Raji (cell line): ENCODE data around the gene MMP24OS.

Experiments
- POLR2A ChIP-seq: IDR thresholded peaks from 2 replicates; pipeline ENCODE4 v1.6.1; 2011; ENCODE audit warnings: low read depth, low read length, control low read depth; ENCODE audit not compliant: insufficient read depth

The MMP24OS gene

DNA sequence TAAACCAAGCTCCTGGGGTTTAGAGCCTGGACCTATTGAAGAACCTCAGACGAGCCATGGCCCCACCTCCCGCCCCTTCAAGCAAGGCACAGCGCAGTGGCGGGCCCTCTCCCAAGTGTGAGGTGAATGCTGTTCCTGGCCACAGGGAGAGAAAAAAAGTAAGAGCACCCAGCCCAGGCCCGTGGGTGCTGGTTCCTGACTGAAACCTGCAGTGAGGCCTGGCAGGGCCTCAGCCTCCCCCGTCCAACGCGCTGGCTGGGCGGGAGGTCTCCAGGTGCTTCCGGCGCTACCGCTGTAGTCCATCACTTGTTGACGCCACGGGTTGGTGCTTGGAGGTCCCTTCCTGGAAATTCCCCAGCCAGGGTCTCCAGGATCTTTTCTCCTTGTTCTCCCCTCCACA, 19.8 kb upstream of the MMP24OS start:
- TF ChIP-seq POLR2A = no peak

DNA sequence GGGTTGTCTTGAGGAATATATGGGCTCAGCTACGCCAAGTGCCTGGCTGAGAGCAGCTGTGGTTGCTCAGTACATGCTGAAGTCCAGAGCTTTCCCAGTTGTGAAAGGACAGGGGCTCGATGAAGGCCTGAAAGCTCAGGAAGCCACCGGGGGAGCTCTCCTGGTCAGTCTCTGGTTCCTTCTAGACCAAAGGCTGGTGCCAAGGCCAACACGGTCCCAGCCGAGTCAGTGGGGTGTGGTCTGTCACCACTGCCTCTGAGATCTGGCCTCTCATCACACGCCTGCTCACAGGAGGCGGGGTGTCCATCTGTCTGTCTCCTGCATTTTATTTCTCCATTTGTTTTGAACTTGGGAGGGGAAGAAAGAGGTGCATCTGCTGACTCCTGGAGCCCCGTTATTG, 19.2 kb upstream of the MMP24OS start:
- TF ChIP-seq POLR2A = no peak

DNA sequence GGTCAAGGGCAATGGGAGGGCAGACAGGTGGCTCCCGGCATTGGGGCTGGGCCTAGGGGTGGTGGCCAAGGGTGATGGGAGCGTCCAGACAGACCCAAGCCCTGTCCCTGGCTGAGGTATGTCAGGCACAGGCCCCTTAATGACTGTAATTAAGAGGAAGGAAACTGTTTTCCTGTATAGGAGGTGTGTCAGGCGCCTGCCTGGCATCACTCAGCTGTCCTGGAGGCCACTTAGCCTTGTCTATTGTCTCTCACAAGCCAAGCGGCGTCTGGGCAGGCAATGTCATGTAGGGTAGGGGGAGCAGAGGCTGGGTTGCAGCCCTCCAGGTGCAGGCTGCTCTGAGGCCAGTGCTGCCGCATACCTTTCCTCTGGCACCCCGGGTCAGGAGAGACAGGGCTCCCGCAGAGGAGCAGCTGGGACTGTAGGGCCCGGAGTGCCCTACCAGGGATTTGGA, 18.2 kb upstream of the MMP24OS start:
- TF ChIP-seq POLR2A = no peak

DNA sequence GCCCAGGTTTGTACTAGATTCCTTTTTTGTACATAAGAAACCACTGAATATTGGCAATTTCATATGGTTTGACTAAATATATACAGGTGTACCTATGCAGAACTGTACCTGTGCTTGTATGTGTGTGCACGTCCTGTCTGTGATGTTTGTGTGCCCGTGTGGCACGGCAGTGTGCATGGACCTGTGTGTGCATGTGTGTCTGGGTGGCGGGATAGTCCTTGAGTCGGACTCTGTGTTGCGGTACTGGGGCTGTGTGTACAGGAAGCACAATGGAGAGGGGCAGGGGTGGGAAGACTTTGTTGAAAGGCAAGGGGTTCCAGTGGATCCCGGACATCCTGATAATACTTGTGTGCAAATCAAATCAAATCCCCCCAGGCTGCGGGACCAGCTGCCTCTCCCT, 17.8 kb upstream of the MMP24OS start:
- no peak for TF ChIP-seq POLR2A

DNA sequence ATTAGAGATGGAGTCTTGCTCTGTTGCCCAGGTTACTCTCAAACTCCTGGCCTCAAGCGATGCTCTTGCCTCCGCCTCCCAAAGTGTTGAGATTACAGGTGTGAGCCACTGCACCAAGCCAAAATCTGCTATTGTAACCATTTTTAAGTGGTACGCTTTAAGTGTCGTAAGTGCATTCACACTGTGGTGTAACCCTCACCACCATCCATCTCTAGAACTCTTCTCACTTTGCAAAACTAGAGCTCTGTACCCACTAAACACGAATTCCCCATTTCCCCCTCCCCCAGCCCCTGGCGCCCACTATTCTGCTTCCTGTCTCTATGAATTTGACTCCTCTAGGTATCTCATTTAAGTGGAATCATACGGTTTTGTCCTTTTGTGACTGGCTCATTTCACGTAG, 17.1 kb upstream of the MMP24OS start:
- no peak for TF ChIP-seq POLR2A

DNA sequence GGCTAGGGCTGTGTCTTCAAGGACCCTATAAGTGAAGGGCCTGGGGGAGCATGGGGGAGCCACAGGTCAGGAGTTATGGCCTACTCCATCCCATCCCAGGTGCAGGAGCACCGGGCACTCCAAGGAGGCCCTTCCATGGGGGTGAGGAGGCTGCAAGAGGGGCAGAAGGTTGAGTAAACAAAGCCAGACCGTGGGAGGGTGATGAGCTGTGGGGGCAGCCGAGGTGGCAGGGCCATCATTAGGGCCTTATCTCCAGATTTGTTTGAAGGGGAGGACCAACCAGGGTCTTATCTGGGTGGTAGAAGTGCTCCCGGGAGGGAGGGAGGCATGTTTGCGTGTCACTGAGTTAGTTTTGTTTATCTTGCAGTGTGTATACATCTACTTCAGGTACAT, 16.4 kb upstream of the MMP24OS start:
- no peak for TF ChIP-seq POLR2A

DNA sequence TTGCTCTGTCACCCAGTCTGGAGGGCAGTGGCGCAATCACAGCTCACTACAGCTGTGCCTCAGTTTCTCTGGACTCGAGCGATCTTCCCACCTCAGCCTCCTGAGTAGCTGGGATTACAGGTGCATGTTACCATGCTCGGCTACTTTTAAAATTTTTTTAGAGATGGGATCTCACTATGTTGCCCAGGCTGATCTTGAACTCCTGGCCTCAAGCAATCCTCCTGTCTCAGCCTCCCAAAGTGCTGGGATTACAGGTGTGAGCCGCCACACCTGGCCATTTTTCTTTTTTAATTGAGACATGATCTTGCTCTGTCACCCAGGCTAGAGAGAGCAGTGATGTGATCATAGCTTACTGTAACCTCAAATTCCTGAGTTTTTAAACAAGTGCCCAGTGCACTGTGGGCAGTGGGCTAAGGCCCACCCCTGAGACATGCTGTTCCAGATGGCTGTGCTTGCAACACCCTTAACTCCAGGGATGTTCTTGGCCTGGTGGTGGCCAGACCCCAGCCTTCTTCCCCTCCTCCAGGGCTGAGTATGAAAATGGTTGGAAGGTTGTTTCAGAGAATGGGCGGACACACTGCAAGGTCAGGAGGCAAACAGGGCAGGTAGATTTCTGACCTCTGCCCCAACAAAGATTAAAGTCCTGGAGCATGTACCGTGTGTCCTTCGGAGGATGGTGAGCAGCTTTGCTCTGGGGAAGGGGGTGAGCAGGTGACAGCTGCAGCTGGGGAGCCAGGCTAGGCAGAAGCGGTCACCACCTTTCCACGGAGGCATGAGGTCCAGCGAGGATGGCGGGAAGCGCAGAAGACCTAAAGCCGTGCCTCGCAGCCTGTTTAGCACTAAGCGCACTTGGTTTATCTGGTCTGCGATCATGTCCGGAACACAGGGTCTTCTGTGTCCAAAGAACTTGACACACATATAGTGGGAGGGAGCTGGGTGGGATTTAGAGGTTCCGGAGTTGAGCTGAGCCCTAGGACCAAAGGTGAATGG, 15.7 kb upstream of the MMP24OS start:
- TF ChIP-seq POLR2A = no peak

DNA sequence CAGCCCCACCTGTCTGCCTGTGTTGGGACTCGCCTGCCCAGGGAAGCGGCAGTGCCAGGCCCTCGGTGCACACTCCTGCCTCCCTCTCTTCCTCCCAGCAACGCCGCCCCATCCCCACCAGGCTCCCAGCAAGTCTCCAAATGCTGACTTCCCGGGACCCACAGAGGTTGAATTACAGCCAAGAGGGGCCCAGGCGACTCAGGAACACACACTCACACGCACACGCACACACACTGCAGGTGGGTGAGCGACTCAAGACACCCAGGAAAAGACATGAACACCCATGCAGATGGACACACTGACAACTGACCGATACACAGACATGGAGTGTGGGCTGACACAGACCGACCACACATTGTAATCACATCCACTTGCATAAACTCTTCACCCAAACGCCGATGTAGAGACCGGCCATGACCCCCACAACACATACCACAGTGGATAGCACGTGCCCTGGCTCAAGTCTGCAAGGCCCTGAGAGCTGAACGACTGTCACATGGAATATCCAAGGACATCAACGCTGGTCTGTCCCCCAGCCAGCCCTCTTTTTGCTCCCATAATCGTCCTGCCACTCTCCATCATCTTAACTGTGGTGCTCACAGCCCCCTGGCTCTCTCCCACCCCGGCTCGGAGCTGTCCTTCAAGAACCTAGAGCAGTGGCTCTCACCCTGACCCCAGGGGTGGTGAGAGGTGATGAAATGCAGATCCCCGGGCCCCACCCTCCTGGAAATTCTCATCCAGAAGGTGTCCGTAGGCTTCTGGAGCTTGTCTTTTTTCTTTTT, 14.8 kb upstream of the MMP24OS start:
- TF ChIP-seq POLR2A = no peak

DNA sequence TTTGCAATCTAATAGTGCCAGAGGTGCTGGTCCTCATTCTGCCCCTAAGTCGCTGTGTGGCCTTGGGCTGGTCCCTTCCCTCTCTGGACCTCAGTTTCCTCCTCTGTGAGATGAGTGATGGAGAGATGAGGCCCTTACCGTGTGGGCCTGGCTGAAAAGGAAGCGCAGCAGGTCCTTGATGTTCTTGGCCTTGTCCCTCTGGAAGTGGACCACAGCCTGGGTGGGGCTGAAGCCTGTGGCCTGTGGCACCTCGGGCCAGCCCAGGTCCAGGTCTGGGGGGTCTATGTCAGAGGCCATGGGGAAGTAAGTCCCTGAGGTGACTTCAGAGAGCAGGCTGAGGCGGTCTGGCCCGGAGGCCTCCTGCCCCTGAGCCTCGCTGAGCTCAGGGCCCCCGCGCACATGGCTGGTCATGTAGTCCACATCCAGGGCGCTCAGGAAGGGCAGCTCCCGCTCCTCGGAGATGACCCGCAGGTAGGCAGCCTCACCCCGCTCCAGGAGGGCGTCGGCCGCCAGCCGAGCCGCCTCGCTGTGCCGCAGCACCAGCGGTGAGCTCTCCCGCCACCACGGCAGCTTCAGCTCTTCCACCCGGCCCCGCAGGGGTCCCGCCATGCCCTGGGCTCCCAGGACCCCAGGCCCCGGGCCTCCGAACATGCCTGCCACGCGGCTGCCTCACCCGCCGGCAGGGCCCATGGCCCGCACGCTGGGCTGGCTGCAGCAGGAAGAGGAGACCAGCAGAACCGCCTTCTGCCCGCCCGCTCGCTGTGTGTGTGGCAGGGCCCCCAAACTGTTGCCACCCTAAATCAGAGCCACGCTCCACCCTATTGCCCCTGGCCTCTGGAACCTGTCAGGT, 14.0 kb upstream of the MMP24OS start, which contains the start of gene FAM83C:
FAM83C (minus strand) TSS at position 772 of the 850 bp plus-strand sequence; CDS start at position 651, 121 bp downstream.
- no peak for TF ChIP-seq POLR2A

DNA sequence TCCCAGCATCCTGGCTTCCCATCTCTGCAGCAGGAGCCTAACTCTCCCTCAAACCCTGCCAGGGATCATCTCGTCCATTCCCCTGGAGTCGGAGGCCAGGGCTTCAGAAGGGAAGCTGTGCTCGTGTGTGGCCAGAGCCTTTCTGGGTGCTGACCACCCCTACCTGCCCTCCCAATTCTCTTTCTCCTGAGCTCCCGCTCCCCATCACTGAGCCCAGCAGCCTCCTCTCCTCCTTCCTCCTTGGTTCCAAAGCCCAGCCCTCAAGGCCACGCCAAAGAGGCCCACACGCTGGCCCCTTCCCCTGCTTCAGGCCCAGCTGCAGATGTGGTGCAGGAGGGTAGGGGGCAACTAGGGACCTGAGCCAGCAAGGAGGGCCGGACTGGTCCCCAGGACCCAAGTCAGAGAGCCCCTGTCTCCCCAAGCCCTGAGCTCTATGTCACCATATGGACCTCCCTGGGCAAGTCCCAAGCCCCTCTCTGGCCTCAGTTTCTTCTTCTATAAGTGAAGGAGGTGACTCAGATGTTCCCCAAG, 13.0 kb upstream of the MMP24OS start:
- TF ChIP-seq POLR2A = no peak

DNA sequence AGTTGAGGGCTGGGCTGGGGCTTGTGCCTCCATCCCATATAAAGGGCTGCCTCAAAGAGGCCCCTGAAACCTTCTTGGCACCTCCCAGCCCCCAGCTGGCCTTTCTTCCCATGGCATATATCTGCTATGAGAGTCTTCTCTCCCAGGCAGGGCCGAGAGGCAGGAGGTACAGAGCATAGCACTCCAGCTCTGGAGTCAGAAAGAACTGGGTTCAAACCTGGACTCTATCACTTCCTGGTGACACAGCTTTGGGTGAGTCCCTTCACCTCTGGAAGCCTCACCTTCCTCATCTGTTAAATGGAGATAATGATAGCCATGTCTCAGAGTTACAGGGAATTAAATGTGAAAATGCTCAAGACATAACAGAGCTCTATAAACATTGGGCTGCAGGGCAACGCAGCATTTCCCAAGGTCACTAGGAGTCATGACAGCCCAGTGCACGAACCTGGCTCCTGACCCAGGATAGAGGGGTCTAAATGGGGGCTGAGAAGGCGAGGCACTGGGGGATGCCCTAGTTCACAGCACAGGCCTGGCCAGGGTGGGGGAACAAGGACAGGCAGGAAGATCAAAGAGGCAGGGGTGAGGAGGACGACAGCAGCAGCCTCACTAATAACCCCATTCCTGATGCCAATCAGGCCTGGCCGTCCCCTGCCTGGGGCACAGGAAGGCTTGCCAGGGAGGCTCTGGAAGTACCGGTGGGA, 12.4 kb upstream of the MMP24OS start:
- no peak for TF ChIP-seq POLR2A

DNA sequence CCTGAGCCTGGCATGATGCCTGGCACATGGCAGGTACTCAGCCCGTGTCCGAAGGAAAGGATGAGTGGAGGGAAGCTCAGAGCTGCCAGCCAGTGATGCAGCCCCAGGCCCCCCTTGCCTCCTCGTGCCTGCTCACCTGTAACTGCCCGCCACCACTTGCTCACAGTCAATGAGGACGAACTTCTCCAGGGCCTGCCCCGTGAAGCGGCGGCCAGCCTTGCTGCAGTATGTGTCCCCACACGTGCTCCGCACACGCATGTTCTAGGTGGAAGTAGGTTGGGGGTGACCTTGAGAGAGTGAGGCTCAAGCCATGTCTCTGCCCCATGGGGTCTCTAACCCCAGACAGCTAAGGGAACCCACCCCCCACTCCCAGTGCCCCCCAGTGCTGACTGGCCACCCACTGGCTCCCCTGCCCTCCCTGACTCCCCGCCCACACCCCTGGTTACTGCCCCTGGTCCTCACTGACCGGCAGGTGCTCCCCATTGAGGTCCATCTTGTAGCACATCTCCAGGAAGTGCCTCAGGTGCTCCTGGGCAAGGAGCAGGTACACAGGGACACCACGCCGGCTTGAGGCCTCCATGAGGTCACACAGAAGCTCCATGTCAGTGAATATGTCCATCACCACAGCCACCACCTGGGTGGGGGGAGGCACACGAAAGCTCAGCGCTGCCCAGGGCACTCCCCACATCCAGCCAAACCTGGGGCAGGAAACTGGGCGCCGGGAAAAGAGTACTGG, 10.6 kb upstream of the MMP24OS start:
- no peak for TF ChIP-seq POLR2A
